ENCODE data around the gene C10orf90.

- TF ChIP-seq CTCF (IDR thresholded peaks at IDR 0.05): no peak
- TF ChIP-seq ZFX (IDR thresholded peaks at IDR 0.05; ENCODE audit: borderline replicate concordance): no peak
Measured at GRCh38 chr10:126519185-126519584, 151.3 kb downstream of the C10orf90 start.

Measured in 22Rv1 (cell line).